Activated CD4-positive, CD25-positive, alpha-beta regulatory T cell treated with anti-CD3 and anti-CD28 coated beads, Interleukin-2, amount 50 U/mL, for 72 hours (primary cell): ENCODE data around the gene NKAIN2.
"Not testable (repeated sequence)": the region's sequence is repeated elsewhere in the genome, so short reads cannot be mapped to it uniquely, and the experiment has no call there.

ENCODE experiments used
- DNase-seq: peaks from one replicate; pipeline ENCODE4 v3.0.0; 2021

Gene NKAIN2

GRCh38 chr6:124737804-124738203 is 934.1 kb downstream of the NKAIN2 start:
- not testable (repeated sequence) for DNase-seq

- no peak for DNase-seq
These were observed 934.8 kb downstream of the NKAIN2 start for GRCh38 chr6:124738482-124738881.

- DNase-seq, result no peak
These were observed 937.7 kb downstream of the NKAIN2 start for GRCh38 chr6:124741341-124741740.

GRCh38 chr6:124742971-124743370 is 939.3 kb downstream of the NKAIN2 start:
- no peak for DNase-seq

GRCh38 chr6:124743420-124743819 is 939.8 kb downstream of the NKAIN2 start:
- no peak for DNase-seq

- DNase-seq, result no peak
These were observed 943.7 kb downstream of the NKAIN2 start for GRCh38 chr6:124747349-124747748.

- no peak for DNase-seq
These were observed 945.1 kb downstream of the NKAIN2 start for GRCh38 chr6:124748778-124749177.

- no peak for DNase-seq
These were observed 949.3 kb downstream of the NKAIN2 start for GRCh38 chr6:124753001-124753400.

GRCh38 chr6:124753562-124754105 is 950.0 kb downstream of the NKAIN2 start:
- DNase-seq, result no peak

- no peak for DNase-seq
These were observed 951.7 kb downstream of the NKAIN2 start for GRCh38 chr6:124755321-124755720.

- no peak for DNase-seq
These were observed 953.9 kb downstream of the NKAIN2 start for GRCh38 chr6:124757560-124757959.

- DNase-seq, result no peak
These were observed 955.0 kb downstream of the NKAIN2 start for GRCh38 chr6:124758663-124759062.

- DNase-seq, result no peak
These were observed 961.6 kb downstream of the NKAIN2 start for GRCh38 chr6:124765280-124765679.

- no peak for DNase-seq
These were observed 964.6 kb downstream of the NKAIN2 start for GRCh38 chr6:124768224-124768623.

- no peak for DNase-seq
These were observed 966.3 kb downstream of the NKAIN2 start for GRCh38 chr6:124769811-124770544.

GRCh38 chr6:124770784-124771183 is 967.1 kb downstream of the NKAIN2 start:
- DNase-seq, result no peak

GRCh38 chr6:124772733-124773319 is 969.2 kb downstream of the NKAIN2 start:
- DNase-seq, result no peak

- no peak for DNase-seq
These were observed 971.5 kb downstream of the NKAIN2 start for GRCh38 chr6:124775121-124775520.

GRCh38 chr6:124777863-124778262 is 974.2 kb downstream of the NKAIN2 start:
- no peak for DNase-seq

GRCh38 chr6:124780623-124781022 is 977.0 kb downstream of the NKAIN2 start:
- DNase-seq, result no peak

GRCh38 chr6:124783344-124783743 is 979.7 kb downstream of the NKAIN2 start:
- DNase-seq, result no peak

GRCh38 chr6:124791156-124791555 is 987.5 kb downstream of the NKAIN2 start:
- no peak for DNase-seq

- no peak for DNase-seq
These were observed 988.7 kb downstream of the NKAIN2 start for GRCh38 chr6:124792386-124792785.

- no peak for DNase-seq
These were observed 989.7 kb downstream of the NKAIN2 start for GRCh38 chr6:124793398-124793797.
